GM23338 (cell line): ENCODE measurements around the gene CDHR5. TPM values are rescaled to one million over a fixed set of nuclear protein-coding genes. Genes with fewer than 3 reads are reported as not detected.
A peak's percentile ranks its signal among the peaks of the same experiment; 100 is the strongest.

Experiments
- ATAC-seq: fragments of 200-7000 bp; cut with Tn5 transposase; 3 replicates; pipeline ENCODE4 v1.9.1; 2020
- DNase-seq: peaks from one replicate; pipeline ENCODE4 v3.0.0-alpha.2; 2015; ENCODE audit warnings: low spot score
- H2AFZ ChIP-seq: fragments of 200-600 bp; sonication (generic); 2 replicates; pipeline ENCODE4 v1.8.0; 2016; ENCODE audit warnings: antibody characterized with exemption, mild to moderate bottlenecking, moderate library complexity
- H3F3A ChIP-seq: fragments of 200-600 bp; sonication (generic); replicated peaks from 2 replicates; pipeline ENCODE4 v1.8.0; 2017; ENCODE audit warnings: antibody characterized with exemption, mixed run types, low read depth
- H3K27ac ChIP-seq: fragments of 200-600 bp; sonication (generic); 2 replicates; pipeline ENCODE4 v1.6.1; 2016; ENCODE audit warnings: low read depth
- H3K27me3 ChIP-seq: fragments of 200-600 bp; sonication (generic); 2 replicates; pipeline ENCODE4 v1.8.0; 2016; ENCODE audit warnings: mild to moderate bottlenecking, mixed run types, moderate library complexity; ENCODE audit not compliant: insufficient read depth
- H3K36me3 ChIP-seq: fragments of 200-600 bp; sonication (generic); 2 replicates; pipeline ENCODE4 v1.8.0; 2016; ENCODE audit warnings: mild to moderate bottlenecking; ENCODE audit not compliant: insufficient read depth
- H3K4me1 ChIP-seq: fragments of 200-600 bp; sonication (generic); 2 replicates; pipeline ENCODE4 v1.8.0; 2016; ENCODE audit warnings: mild to moderate bottlenecking, moderate library complexity; ENCODE audit not compliant: insufficient read depth
- H3K4me2 ChIP-seq: fragments of 200-600 bp; sonication (generic); 2 replicates; pipeline ENCODE4 v1.7.1; 2017; ENCODE audit warnings: mixed run types
- H3K4me3 ChIP-seq: fragments of 200-600 bp; sonication (generic); 2 replicates; pipeline ENCODE4 v1.6.1; 2016; ENCODE audit warnings: mixed run types
- H3K79me2 ChIP-seq: fragments of 200-600 bp; sonication (generic); replicated peaks from 2 replicates; pipeline ENCODE4 v1.8.0; 2017; ENCODE audit warnings: mild to moderate bottlenecking; ENCODE audit not compliant: insufficient read depth
- H3K9me2 ChIP-seq: fragments of 200-600 bp; sonication (generic); 2 replicates; pipeline ENCODE4 v1.8.0; 2017; ENCODE audit not compliant: insufficient read depth
- H4K20me1 ChIP-seq: fragments of 200-600 bp; sonication (generic); replicated peaks from 2 replicates; pipeline ENCODE4 v1.8.0; 2017; ENCODE audit warnings: mild to moderate bottlenecking; ENCODE audit not compliant: insufficient read depth
- H3K27ac Mint-ChIP-seq: 2 replicates; pipeline ENCODE4 v1.8.0; 2020; ENCODE audit warnings: inconsistent platforms, mild to moderate bottlenecking, moderate library complexity, mixed read lengths
- H3K27me3 Mint-ChIP-seq: 3 replicates; pipeline ENCODE4 v1.8.0; 2022; ENCODE audit warnings: low read depth, mild to moderate bottlenecking, moderate library complexity, mixed read lengths, inconsistent platforms; ENCODE audit not compliant: insufficient read depth, poor library complexity
- H3K36me3 Mint-ChIP-seq: 3 replicates; pipeline ENCODE4 v1.8.0; 2021; ENCODE audit warnings: low read depth, mild to moderate bottlenecking, inconsistent platforms, moderate library complexity, mixed read lengths
- H3K4me1 Mint-ChIP-seq: 3 replicates; pipeline ENCODE4 v1.8.0; 2020; ENCODE audit warnings: mild to moderate bottlenecking, inconsistent platforms, mixed read lengths
- H3K4me3 Mint-ChIP-seq: 3 replicates; pipeline ENCODE4 v1.8.0; 2021; ENCODE audit warnings: moderate library complexity, mild to moderate bottlenecking, inconsistent platforms, mixed read lengths
- H3K9me3 Mint-ChIP-seq: 3 replicates; pipeline ENCODE4 v1.8.0; 2020; ENCODE audit warnings: moderate library complexity, mild to moderate bottlenecking, inconsistent platforms, mixed read lengths
- polyA plus RNA-seq: library from polyadenylated mRNA; unstranded; fragments of >200 nt; fragmentation: Nextera tagmentation; extraction: Ambion mirVana; gene quantifications from 2 replicates; pipeline ENCODE4 v1.2.1, GENCODE V29; 2016
- total RNA-seq: library from RNA; depleted of rRNA; stranded (reverse); fragments of >200 nt; shearing (Covaris generic); gene quantifications from 2 replicates; pipeline ENCODE4 v1.2.3, GENCODE V29; 2014
- TF ChIP-seq, protein P1 (sequence below): fragments of 250-450 bp; sonication (Bioruptor Pico); IDR thresholded peaks from 2 replicates; pipeline ENCODE4 v1.5.0; 2020; ENCODE audit warnings: mild to moderate bottlenecking, moderate library complexity
- TF ChIP-seq, protein P2 (sequence below): IDR thresholded peaks from one replicate; pipeline ENCODE4 v1.6.1; 2018; ENCODE audit warnings: antibody characterized with exemption; ENCODE audit not compliant: unreplicated experiment

Gene CDHR5
- total and polyA plus RNA-seq, 2 experiments from 2014 or later: not detected

DNA sequence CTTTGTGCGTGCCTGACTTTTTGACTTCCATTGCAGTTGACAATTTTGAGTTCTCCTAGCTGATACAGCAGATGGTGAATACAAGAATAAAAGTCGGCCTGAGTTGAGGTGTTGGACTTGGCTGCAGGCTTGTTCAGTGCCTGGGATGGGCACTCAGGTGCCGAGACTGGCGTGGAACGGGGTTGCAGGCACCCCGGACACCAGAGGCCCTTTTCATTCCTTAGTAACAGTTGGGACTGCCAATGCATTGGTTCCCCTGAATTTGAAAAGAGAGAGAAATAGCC, 47.2 kb downstream of the CDHR5 start (continued):
- TF ChIP-seq, protein P1, sequence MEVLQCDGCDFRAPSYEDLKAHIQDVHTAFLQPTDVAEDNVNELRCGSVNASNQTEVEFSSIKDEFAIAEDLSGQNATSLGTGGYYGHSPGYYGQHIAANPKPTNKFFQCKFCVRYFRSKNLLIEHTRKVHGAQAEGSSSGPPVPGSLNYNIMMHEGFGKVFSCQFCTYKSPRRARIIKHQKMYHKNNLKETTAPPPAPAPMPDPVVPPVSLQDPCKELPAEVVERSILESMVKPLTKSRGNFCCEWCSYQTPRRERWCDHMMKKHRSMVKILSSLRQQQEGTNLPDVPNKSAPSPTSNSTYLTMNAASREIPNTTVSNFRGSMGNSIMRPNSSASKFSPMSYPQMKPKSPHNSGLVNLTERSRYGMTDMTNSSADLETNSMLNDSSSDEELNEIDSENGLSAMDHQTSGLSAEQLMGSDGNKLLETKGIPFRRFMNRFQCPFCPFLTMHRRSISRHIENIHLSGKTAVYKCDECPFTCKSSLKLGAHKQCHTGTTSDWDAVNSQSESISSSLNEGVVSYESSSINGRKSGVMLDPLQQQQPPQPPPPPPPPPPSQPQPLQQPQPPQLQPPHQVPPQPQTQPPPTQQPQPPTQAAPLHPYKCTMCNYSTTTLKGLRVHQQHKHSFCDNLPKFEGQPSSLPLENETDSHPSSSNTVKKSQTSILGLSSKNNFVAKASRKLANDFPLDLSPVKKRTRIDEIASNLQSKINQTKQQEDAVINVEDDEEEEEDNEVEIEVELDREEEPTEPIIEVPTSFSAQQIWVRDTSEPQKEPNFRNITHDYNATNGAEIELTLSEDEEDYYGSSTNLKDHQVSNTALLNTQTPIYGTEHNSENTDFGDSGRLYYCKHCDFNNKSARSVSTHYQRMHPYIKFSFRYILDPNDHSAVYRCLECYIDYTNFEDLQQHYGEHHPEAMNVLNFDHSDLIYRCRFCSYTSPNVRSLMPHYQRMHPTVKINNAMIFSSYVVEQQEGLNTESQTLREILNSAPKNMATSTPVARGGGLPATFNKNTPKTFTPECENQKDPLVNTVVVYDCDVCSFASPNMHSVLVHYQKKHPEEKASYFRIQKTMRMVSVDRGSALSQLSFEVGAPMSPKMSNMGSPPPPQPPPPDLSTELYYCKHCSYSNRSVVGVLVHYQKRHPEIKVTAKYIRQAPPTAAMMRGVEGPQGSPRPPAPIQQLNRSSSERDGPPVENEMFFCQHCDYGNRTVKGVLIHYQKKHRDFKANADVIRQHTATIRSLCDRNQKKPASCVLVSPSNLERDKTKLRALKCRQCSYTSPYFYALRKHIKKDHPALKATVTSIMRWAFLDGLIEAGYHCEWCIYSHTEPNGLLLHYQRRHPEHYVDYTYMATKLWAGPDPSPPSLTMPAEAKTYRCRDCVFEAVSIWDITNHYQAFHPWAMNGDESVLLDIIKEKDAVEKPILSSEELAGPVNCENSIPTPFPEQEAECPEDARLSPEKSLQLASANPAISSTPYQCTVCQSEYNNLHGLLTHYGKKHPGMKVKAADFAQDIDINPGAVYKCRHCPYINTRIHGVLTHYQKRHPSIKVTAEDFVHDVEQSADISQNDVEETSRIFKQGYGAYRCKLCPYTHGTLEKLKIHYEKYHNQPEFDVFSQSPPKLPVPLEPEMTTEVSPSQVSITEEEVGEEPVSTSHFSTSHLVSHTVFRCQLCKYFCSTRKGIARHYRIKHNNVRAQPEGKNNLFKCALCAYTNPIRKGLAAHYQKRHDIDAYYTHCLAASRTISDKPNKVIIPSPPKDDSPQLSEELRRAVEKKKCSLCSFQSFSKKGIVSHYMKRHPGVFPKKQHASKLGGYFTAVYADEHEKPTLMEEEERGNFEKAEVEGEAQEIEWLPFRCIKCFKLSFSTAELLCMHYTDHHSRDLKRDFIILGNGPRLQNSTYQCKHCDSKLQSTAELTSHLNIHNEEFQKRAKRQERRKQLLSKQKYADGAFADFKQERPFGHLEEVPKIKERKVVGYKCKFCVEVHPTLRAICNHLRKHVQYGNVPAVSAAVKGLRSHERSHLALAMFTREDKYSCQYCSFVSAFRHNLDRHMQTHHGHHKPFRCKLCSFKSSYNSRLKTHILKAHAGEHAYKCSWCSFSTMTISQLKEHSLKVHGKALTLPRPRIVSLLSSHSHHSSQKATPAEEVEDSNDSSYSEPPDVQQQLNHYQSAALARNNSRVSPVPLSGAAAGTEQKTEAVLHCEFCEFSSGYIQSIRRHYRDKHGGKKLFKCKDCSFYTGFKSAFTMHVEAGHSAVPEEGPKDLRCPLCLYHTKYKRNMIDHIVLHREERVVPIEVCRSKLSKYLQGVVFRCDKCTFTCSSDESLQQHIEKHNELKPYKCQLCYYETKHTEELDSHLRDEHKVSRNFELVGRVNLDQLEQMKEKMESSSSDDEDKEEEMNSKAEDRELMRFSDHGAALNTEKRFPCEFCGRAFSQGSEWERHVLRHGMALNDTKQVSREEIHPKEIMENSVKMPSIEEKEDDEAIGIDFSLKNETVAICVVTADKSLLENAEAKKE (CRISPR knock-in tag): no peak
- TF ChIP-seq, protein P2, sequence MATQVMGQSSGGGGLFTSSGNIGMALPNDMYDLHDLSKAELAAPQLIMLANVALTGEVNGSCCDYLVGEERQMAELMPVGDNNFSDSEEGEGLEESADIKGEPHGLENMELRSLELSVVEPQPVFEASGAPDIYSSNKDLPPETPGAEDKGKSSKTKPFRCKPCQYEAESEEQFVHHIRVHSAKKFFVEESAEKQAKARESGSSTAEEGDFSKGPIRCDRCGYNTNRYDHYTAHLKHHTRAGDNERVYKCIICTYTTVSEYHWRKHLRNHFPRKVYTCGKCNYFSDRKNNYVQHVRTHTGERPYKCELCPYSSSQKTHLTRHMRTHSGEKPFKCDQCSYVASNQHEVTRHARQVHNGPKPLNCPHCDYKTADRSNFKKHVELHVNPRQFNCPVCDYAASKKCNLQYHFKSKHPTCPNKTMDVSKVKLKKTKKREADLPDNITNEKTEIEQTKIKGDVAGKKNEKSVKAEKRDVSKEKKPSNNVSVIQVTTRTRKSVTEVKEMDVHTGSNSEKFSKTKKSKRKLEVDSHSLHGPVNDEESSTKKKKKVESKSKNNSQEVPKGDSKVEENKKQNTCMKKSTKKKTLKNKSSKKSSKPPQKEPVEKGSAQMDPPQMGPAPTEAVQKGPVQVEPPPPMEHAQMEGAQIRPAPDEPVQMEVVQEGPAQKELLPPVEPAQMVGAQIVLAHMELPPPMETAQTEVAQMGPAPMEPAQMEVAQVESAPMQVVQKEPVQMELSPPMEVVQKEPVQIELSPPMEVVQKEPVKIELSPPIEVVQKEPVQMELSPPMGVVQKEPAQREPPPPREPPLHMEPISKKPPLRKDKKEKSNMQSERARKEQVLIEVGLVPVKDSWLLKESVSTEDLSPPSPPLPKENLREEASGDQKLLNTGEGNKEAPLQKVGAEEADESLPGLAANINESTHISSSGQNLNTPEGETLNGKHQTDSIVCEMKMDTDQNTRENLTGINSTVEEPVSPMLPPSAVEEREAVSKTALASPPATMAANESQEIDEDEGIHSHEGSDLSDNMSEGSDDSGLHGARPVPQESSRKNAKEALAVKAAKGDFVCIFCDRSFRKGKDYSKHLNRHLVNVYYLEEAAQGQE: no peak

DNA sequence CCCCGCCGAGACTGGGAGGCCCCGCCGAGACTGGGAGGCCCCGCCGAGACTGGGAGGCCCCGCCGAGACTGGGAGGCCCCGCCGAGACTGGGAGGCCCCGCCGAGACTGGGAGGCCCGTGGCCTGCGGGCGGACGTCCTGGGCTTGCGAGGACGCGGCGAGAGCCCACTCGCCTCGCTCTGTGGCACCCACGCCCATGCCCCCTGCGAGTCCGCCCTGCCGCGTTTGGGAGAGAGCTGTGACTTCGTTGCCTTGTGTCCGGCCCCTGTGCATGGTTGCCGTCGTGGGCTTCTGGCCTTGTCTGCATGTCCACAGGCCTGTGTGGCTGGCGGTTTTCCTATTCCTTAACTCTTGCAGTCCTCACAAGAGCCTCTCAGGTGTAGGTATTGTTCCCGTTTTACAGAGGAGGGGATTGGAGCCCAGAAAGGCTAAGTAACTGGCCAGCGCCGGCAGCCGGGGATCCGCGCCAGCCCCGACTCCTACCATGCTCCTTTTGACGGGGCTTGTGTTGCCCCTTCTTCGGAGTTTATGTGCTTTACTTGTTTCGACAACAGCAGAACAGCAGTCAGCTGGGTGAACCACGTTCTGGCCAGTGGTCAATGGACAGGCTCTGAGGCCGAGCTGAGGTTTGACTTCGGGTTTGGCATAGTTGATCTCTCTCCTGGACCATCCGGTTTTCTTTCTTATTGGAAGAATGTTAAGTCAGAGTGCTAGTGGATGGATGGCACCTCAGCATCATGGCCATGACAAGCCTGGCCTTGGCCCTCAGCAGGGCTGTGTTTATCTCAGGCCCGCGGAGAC, 47.7 kb downstream of the CDHR5 start:
- Histone ChIP-seq H3K4me2 (peak overlapping the region; percentile 99), H3F3A (peaks cover 13% of the 10 kb centered on the region; the same call in 1 of the 2 replicates), H3K27me3 (peaks cover 22% of the 10 kb centered on the region), H2AFZ (no peak overlapping the region), H4K20me1 (peaks cover 32% of the 10 kb centered on the region), H3K4me3 (peak overlapping the region; percentile 96), H3K36me3 (0 out of 2 replicates have a peak, but pooled peaks cover under 1% of the 10 kb centered on the region), H3K27ac (peak overlapping the region; percentile 78), H3K9me2 (no peaks in the 10 kb centered on the region), H3K79me2 (peaks cover 53% of the 10 kb centered on the region), H3K4me1 (peaks cover 10% of the 10 kb centered on the region)
- Mint-ChIP-seq H3K4me1 (peaks cover 25% of the 10 kb centered on the region), H3K9me3 (no peaks in the 10 kb centered on the region; the same call in 2 of the 3 replicates), H3K27me3 (peaks cover 20% of the 10 kb centered on the region), H3K4me3 (peak overlapping the region; percentile 90), H3K36me3 (peaks cover 9% of the 10 kb centered on the region), H3K27ac (0 out of 2 replicates have a peak overlapping the region, but pooled peaks have one; percentile 56)
- no peak for ATAC-seq
- DNase-seq: no peak
- TF ChIP-seq, protein P1 (CRISPR knock-in tag): no peak
